Endothelial cell of umbilical vein (primary cell): Measurements from ENCODE around the gene CHST11.

Experiments used
- POLR2AphosphoS5 ChIP-seq: IDR thresholded peaks from 2 replicates; pipeline ENCODE4 v1.6.1; 2012; ENCODE audit warnings: low read depth, mild to moderate bottlenecking, control low read depth, low read length, moderate library complexity; ENCODE audit not compliant: insufficient read depth
- TF ChIP-seq, protein P1 (sequence below), 2 donors: IDR thresholded peaks; 1 replicate in 1 of 2; 2 replicates in 1 of 2; pipeline ENCODE4 v1.5.1; 2011; ENCODE audit warnings: low read length in 2 of 2, mild to moderate bottlenecking in 2 of 2, moderate library complexity in 2 of 2, control low read depth in 1 of 2, inconsistent platforms in 1 of 2, low read depth in 1 of 2; ENCODE audit not compliant: insufficient read depth in 1 of 2; ENCODE audit errors: extremely low read depth in 1 of 2

DNA sequence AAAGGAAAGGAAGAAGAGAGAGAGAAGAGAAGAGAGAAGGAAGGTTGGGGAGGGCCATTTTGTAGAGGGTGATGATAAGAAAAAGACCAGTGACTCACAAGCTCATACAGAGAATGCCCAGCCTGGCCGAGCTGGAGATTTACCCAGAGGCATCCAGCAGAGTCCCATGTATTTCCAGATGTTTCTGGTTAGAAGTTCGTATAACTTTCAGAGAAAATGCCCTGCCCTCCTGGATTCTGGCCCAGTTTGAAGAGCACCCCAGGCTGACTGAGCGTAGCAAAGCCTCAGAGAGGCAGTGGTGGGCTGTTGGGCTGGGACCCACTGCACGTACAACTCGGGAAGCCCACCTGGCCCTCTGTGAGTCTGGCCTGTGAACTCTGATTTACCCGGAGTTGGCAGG is 279.6 kb downstream of the CHST11 start:
- no peak for TF ChIP-seq POLR2AphosphoS5
- TF ChIP-seq, protein P1, sequence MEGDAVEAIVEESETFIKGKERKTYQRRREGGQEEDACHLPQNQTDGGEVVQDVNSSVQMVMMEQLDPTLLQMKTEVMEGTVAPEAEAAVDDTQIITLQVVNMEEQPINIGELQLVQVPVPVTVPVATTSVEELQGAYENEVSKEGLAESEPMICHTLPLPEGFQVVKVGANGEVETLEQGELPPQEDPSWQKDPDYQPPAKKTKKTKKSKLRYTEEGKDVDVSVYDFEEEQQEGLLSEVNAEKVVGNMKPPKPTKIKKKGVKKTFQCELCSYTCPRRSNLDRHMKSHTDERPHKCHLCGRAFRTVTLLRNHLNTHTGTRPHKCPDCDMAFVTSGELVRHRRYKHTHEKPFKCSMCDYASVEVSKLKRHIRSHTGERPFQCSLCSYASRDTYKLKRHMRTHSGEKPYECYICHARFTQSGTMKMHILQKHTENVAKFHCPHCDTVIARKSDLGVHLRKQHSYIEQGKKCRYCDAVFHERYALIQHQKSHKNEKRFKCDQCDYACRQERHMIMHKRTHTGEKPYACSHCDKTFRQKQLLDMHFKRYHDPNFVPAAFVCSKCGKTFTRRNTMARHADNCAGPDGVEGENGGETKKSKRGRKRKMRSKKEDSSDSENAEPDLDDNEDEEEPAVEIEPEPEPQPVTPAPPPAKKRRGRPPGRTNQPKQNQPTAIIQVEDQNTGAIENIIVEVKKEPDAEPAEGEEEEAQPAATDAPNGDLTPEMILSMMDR (IDR thresholded peaks at IDR 0.05; ENCODE audit: extremely low read depth in 1 of 2, insufficient read depth in 1 of 2, low read depth in 1 of 2, low read length in 2 of 2) = no peak
